HG02852 (cell line): ENCODE data around the gene CFAP65.

ENCODE experiments used
- ATAC-seq: cut with Tn5 transposase; IDR thresholded peaks from one replicate; pipeline ENCODE4 v1.9.1; 2021; ENCODE audit warnings: mild to moderate bottlenecking, moderate library complexity; ENCODE audit not compliant: unreplicated experiment

The CFAP65 gene

DNA sequence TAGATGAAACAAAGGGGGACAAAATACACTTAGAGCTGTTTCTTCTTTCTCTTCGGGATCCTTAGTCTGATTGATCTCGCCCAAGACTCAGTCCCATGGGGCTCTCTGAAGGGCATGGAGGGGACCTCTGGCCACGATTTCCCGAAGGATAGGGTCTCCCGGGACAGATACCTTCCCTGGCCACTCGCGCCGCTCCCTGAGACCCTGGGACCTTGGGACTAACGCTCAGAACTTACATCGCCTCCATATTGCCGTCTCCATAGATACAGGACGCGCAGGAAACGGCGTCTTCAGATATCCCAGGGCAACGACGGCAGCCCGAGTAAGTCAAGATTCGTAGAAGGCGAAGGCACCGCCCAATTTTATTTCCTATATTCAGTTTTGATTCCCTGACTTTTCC, at the start of gene CFAP65:
CFAP65 (minus strand) TSS at position 265 of the 400 bp plus-strand sequence. CDS start 2,468 bp downstream, outside the sequence.
- no peak for ATAC-seq

- ATAC-seq = no peak
These were observed 49.4 kb upstream of the CFAP65 start for GRCh38 chr2:219090436-219091299.

DNA sequence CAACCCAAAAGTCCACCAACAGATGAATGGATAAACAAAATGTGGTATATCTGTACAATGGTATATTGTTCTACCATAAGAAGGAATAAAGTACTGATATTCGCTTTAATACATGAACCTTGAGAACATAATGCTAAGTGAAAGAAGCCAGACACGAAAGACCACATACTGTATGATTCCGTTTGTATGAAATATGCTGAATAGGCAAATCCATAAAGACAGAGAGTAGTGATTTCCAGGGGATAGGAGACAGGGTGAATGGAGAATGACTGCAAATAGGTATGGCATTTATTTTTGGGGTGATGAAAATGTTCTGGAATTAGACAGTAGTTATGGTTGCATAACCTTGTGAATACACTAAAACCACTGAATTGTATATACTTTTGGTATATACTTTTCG, 48.0 kb upstream of the CFAP65 start:
- no peak for ATAC-seq

DNA sequence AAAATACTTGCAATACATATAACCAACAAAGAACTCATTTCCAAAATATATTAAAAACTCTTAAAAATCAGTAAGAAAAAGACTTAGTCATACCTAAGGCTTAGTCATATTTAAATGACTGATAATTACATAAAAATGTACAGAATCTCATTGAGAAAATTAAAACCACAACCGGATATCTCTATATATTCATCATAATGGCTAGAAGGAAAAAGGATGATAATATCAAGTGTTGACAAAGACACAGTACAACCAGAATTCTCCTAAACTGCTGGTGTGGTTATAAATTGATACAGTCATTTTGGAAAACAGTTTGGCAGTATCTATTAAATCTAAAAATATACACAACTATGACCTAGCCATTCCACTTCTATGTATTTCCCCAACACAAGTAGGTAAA, 46.5 kb upstream of the CFAP65 start:
- no peak for ATAC-seq

DNA sequence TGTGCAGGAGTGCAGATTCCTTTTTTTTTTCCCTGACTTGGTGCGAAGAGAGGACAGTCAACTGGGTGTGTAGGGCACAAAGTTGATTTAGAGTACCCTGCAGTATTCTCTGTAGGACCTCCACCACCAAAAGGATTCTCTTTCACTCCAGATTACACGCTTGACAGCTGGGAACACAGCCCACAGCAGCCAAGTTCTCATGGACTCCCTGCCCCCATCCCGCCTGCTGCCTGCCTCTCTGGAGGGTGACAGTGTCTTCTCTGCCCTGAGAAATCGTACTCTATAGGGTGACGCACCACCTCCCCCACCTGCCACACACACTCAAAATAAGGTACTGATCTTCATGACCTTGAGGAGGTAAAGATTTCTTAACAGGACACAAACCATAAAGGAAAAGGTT, 46.0 kb upstream of the CFAP65 start:
- ATAC-seq = no peak

GRCh38 chr2:219086196-219086595, 44.9 kb upstream of the CFAP65 start:
- no peak for ATAC-seq

- ATAC-seq = no peak
These were observed 43.5 kb upstream of the CFAP65 start for GRCh38 chr2:219084791-219085190.

DNA sequence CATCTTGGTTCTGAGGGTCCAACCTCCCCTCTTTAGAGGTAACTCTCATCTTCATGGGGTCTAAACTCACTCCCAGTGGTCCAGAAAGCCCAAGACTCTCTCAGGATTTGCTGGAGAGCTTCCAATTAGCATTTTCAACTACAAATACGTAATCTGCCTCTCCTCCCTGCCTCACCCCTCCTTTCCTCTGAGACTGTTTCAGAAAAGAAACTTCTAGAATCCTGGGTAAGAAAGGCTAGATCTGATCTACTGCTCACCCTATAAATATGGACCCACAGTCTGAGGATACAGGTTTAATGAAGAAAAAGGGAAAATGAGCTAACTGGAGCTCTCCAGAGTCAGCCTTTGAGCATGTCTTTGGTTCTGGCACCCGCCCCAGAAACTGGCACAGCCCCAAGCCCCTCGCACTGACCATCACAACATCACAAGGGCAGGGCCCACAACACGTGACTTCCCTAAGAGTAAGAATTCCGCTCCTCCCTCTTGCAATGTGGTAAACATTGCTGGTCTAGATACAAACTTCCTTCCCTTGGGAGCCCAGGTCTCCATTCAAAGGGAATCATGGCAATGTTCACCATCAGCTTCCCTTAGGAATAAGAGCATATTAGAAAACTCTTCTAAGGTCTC, 41.1 kb upstream of the CFAP65 start:
- ATAC-seq = no peak

DNA sequence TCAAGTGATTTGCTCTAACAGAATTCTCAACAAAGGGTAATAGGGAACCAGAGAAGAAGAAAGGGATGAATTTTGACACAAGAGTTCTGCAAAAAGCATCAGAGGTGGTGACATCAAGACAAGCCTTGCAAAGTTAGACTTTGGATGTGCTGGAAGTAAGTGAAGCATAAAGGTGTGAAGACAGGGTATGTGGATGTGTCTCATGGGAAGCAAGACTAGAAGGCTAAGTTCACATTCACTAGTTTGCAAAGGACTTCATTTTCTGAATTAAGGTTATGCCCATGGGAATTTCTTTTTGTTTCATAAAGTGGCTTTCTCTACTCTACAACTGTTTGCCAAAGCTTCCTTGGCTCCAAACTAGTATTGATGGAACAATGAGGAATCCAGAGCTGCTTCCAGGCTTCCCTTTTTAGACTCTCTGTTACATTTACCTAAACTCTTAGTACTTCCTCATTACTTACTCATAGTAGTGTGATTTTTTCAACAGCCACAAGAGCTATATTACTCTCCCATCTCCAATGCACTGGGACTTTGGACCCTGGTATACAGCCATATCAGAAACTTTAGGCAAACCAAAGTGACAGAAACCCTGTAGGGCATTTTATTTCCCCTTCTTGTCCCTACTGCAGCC, 40.5 kb upstream of the CFAP65 start:
- no peak for ATAC-seq

- no peak for ATAC-seq
These were observed 39.8 kb upstream of the CFAP65 start for GRCh38 chr2:219081096-219081495.

DNA sequence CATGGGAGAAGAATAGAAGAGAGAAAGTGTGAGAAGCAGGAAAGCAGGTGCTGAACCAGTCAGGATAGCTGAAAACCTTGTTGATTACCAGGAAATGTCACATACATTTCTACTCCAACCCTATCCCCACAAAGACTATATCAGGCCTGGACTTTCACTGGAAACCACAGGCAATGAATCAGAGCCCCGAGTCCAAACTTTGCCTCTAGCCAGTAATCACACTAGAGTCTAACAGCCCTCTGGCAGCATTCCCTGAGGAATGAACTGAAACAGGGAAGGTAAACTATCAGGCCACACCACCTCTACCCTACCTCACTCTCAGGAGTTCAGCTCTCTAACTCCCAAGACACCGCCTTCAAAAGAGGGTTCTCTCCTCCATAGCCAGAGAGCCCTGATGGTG, 38.1 kb upstream of the CFAP65 start:
- ATAC-seq = no peak

DNA sequence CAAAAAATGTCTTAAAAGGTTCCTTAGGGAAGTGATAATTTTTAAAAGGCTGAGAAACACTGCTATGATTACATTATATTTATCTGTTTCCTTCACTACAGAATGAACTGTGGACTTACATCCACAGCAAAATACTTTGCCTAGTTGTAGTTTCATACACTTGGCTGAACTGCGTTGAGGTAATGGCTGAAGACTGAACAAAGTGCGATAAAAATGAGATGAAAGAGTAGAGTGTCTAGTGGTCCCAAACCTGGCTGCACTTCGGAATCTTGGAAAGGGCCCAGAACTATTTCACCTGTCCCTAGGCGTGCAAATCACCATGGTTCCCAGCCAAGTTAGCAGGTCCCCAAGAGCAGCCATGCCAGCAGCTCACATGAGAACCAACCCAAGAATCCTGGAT, 37.6 kb upstream of the CFAP65 start:
- no peak for ATAC-seq

DNA sequence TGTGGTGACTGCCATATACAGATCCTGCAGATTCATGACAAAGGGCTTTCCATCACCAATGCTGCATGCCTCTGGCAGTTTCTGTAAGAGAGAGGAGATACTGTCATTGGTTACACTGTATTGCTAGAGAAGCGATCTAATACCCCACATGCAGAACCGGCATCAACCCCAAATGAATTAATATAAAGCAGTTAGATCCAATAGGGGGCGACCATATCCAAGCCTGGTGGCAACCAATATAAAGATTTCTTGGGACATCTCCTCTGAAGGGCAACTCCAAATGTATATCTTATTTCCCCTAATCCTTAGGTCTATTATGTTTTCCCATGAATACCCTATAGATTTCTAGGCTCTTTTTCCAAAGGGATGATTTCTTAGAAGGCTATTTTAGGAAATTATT, 36.8 kb upstream of the CFAP65 start:
- no peak for ATAC-seq

- ATAC-seq = no peak
These were observed 34.9 kb upstream of the CFAP65 start for GRCh38 chr2:219076253-219076652.

DNA sequence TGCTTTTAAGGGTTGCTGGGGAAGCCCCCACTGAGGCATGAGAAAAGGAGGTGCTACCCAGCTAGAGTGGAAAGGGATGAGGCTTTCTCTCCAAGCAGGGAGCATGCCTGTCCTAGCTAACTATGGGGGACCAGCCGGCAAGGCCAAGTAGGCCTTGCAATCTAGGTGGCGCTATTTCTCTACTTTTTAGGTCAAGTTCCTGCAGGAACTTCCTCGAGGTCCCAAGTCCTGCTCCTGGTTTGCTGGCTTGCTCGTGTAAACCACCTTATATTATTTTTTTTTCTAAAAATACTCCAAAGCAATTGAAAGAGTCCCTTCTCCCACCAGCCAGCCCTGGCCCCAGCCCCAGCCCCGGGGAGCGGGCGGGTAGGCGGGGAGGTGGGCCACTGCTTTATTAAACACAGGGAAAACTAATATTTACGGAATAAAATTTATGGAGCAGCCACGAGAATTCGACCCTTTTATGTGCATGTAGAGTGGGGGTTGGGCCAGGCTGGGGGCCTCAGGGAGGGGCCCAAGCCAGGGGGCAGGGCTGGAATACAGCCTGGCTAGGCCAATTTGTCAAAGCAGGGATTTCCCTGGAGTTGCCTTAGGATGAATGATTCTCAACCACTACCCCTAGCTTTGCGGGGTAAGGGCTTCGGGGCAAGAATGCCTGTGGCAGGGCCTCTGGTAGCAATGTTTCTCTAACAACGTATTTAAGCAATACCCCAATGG, 32.3 kb upstream of the CFAP65 start:
- ATAC-seq = no peak

GRCh38 chr2:219072741-219073250, 31.5 kb upstream of the CFAP65 start:
- no peak for ATAC-seq

DNA sequence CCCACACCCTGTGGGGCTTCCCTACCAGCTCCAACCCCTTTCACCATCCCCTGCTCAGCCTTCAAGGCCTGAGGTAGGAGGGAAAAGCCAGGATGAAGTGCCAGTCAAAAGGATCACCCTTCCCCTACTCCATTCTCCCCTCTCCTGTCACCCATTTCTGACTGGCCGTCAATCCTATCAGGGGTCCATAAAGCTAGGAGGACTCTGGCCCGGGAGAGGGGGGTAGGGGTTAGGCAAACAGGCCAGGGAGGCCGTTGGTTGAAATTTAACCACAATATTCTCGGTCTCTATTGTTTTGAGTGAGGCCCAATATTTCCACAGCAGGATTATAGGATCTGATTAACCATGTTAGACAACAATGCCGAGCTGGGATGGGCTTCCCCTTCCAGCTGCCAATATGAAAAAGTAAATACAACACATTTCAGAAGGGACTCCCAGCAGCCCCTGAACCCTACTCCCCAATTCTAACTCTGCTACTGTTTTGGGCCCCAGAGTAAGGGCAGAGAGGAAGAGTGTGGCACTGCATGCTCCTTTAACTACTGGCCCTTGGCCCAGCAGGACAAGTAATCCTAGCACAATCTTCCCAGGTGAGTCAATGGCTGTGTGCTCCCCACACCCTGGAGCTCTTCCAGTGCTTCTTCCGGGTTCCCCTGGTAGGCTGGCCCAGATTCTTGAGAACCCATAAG, 30.0 kb upstream of the CFAP65 start:
- ATAC-seq = no peak

- no peak for ATAC-seq
These were observed 24.2 kb upstream of the CFAP65 start for GRCh38 chr2:219065484-219065883.

GRCh38 chr2:219062081-219062480, 20.8 kb upstream of the CFAP65 start:
- ATAC-seq = no peak
